Measurements from ENCODE around the gene ARFIP1.
"Not testable (repeated sequence)": the region's sequence is repeated elsewhere in the genome, so short reads cannot be mapped to it uniquely, and the experiment has no call there.

The ARFIP1 gene

GRCh38 chr4:152779513-152780266 lies at the start of gene ARFIP1, which contains the start of gene TIGD4:
Gene ARFIP1 (plus strand): TSS chr4:152779954. CDS start chr4:152829634, 49,680 bp downstream.
Gene TIGD4 (minus strand): TSS chr4:152779730. CDS start chr4:152771004, 8,726 bp downstream.
- peak; percentile 75 for DNase-seq

GRCh38 chr4:152731997-152732396 lies 47.8 kb upstream of the ARFIP1 start:
- DNase-seq = no peak

DNA sequence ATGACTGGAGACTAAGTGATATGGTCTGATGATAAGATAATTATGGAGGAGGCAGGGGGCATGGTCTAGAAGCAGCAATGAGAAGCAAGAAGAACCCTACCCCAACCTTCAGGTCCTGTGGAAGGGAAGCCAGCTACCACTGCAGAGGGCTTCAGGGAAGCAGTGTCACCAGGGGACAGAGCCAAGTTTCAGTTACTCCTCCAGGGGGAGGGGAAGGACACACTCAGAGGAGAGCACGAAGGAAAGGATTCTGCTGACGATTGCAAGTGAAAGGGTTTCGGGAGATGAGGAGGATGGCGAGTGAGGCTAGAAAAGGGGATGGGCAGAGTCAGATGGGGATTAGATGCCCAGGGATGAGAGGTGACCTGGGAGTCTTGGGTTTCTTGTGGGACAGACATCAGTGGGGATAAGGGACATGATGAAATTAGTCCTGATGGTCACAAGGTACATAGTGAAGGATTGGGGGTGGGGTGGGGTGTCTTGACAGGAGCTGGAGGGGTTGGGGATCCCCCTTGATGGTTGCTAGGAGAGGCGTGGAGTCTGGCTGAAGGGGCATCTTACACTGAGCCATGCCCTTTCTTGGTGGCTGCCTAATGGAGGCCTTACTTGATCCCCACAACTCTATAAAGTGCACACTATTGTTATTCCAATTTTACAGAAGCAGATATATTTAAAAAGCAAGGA lies 45.6 kb upstream of the ARFIP1 start:
- DNase-seq = no peak

- no peak for DNase-seq
Measured at GRCh38 chr4:152734699-152735050, 45.1 kb upstream of the ARFIP1 start.

GRCh38 chr4:152735396-152735859 lies 44.3 kb upstream of the ARFIP1 start:
- no peak for DNase-seq

DNA sequence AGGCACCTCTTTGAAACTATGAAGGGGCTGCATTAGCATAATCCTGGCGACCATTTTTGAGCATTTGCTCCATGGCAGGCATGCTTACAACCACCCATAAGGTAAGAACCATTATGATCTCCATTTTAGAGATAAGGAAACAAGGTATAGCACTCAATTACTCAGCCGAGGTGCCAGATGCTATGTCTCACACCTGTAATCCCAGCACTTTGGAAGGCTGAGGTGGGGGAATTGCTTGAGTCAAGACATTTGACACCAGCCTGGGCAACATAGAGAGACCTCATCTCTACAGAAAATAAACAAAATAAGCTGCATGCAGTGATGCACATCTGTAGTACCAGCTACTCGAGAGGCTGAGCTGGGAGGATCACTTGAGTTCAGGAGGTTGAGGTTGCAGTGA lies 43.8 kb upstream of the ARFIP1 start:
- no peak for DNase-seq

DNA sequence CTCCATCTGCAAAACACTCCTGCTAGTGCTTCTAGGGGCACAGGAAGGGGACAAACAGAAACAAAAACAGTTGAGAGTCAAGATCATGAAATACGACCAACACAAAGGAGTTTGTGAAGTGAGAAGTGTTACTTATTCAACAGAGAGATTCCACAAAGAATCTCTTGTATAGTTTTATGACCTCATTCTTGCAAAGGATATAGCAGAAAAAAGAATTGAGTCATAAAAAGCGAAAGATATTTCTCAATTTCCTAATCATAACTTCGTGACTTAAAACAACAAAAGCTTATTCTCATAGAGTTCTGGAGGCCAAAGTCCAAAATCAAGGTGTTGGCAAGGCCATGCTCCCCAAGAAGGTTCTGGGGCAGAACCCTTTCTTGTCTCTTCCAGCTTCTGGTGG lies 40.9 kb upstream of the ARFIP1 start:
- no peak for DNase-seq

DNA sequence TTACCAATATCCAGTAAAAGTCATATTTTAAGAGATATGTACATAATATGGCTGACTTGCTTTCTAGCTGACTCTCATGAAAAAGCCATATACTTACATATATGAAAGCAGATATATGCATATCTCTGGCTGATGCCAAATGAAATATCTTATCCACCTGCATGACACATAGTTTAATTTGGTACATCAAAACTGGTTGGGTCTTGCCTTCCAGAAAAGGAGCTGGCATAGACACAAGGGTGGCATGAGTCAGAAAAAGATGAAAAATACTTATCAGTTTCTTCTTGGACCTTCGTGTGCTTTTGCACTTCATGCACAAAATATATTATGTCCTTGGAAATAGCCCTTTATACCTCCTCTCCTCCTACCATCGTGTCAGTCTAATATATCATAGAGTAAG lies 32.3 kb upstream of the ARFIP1 start:
- DNase-seq = no peak

- DNase-seq = no peak
Measured at GRCh38 chr4:152748619-152749018, 31.1 kb upstream of the ARFIP1 start.

GRCh38 chr4:152763796-152764195 lies 16.0 kb upstream of the ARFIP1 start:
- no peak for DNase-seq

DNA sequence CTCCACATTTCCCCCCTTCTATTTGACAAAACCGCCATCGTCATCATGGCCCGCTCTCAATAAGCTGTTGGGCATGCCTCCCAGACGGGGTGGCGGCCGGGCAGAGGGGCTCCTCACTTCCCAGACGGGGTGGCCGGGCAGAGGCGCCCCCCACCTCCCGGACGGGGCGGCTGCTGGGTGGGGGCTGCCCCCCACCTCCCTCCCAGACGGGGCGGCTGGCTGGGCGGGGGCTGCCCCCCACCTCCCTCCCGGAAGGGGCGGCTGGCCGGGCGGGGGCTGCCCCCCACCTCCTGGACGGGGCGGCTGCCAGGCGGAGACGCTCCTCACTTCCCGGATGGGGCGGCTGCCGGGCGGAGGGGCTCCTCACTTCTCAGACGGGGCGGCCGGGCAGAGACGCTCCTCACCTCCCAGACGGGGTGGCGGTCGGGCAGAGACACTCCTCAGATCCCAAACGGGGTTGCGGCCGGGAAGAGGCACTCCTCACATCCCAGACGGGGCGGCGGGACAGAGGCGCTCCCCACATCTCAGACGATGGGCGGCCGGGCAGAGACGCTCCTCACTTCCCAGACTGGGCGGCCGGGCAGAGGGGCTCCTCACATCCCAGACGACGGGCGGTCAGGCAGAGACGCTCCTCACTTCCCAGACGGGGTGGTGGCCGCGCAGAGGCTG lies 14.6 kb upstream of the ARFIP1 start:
- DNase-seq = not testable (repeated sequence)

DNA sequence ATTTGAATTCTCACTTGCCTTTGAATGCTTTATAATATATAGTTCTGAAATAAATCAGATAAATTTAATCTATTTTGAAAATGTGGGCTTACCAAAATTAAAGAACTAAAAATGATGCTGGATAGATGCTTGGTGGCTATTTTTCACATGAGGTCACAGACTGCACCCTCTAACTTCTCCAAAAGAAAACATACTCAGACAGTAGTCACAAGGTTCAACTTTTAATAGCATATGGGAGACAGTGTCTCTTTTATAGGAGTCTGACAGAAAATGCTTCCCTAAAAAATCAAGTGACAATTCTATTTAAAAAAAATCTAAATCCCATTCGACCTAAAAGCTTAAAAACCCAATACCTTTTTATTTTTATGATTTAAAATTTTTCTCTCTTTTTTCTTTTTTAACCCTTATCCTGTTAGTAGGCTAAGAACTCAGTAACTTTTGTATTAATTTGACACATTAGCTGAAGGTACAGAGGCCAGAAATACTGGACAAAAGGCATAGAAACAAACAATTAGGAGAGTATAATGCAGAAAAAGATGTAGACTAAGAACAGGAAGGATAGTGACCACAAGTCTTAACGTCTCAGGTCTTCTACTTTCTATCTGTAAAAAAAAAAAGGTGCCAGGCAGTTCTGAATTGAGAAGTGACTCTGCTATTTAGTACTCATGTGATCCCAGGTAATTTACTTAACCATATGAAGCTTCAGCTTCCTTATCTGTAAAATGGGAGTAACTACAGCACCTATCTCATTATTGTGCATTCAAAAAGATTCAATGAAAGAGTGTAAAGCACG lies 7.8 kb upstream of the ARFIP1 start:
- no peak for DNase-seq

- DNase-seq = no peak
Measured at GRCh38 chr4:152773339-152773738, 6.4 kb upstream of the ARFIP1 start.

GRCh38 chr4:152773953-152774352 lies 5.8 kb upstream of the ARFIP1 start:
- no peak for DNase-seq

DNA sequence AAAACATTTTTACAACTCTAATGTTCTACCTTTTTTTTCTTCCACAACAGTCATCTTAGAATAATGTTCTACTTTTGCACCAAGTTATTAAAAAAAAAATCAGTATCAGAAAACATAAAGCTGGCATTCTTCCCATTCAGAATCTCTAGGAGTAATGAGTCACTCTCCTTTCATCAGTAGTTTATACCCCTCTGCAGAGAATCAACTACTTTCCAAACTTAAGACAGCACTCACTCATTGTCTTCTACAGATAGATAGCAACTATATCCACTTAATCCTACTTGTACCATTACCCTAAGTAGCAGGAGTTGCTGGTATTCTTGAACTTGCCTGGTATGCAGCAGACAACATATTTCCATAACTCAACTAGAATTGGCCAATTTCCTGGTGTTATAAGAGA lies 3.4 kb upstream of the ARFIP1 start:
- DNase-seq = no peak

GRCh38 chr4:152777488-152777887 lies 2.3 kb upstream of the ARFIP1 start:
- no peak for DNase-seq

GRCh38 chr4:152778656-152779512 lies 870 bp upstream of the ARFIP1 start:
- peak; percentile 50 for DNase-seq

- no peak for DNase-seq
Measured at GRCh38 chr4:152780267-152780778, 569 bp downstream of the ARFIP1 start.

DNA sequence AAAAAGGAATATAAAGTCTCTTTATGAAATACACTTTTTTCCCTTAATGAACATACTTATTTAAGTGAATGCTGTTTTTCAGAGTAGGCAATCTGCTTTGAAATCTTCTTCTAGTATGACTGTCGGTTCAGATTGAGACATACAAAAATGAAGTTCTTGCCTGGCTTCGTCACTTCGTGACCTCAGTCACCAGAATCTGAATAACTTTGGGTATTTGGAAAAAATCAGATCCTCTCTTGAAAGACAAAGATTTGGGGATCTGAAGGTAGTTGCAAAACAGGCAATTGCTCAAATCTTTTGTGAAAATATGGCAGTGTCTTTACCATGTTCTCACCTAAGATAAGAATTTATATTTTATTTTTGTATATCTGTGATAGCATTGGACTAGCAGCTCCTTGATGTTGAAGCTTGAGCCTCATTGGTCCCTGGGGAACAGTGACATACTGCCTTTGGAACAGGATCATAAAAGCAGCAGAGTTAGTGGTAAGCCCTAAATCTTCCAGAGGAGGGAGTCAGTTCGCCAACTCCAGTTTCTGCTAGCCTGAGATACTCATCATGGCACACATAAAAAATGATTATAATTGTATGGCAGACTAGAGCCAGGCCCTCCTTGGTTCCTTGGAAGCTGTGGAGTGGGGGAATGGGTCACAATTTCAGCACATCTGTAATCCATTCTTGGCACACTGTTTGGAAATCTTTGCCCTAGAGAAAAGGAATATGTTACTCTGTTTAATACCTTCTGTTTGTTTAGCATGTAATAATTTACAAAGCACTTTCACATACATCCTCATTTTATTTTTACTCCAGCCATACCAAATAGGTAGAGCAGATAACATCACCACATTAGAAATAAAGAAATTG lies 5.0 kb downstream of the ARFIP1 start:
- DNase-seq = peak; percentile 18
